K562 (cell line): Measurements from ENCODE around the gene PGA3. TPM values are rescaled to one million over a fixed set of nuclear protein-coding genes. Genes with fewer than 3 reads are reported as not detected.

Experiments used
- ATAC-seq: fragments of 200-7000 bp; cut with Tn5 transposase; 3 replicates; pipeline ENCODE4 v1.9.1; 2020; ENCODE audit warnings: moderate library complexity
- BruUV-seq: library from RNA; stranded (reverse); fragments of 400-500 nt; replicated peaks from 2 replicates; lab custom pipeline; 2021; lab: Mats Ljungman, UMichigan
- CTCF ChIA-PET: fragments of 300-600 bp; formaldehyde crosslinking; extraction: SDS; loops from one replicate; lab custom pipeline; 2021; ENCODE audit warnings: low intra/inter-chr PET ratio; lab: Yijun Ruan, JAX
- POLR2A ChIA-PET: fragments of 300-600, 350-650 bp; sonication (Branson Sonifier 250); formaldehyde crosslinking; extraction: SDS; loops from one replicate; lab custom pipeline; 2021; ENCODE audit warnings: antibody characterized with exemption, inconsistent platforms; lab: Yijun Ruan, JAX
- DNase-seq, 4 experiments: peaks; one replicate each; pipeline versions ENCODE4 v3.0.0 to v3.0.0-alpha.2; 2011 to 2018; ENCODE audit warnings: low spot score in 3 of 4, mixed read lengths in 3 of 4; ENCODE audit errors: extremely low read depth in 1 of 4
- FAIRE-seq: peaks from 2 replicates; lab custom pipeline; 2011; peaks lifted over from hg19 to GRCh38; lab: Jason Lieb, UNC
- H2AFZ ChIP-seq: 2 replicates; pipeline ENCODE4 v1.6.0; 2011; ENCODE audit warnings: low read depth, low read length, control low read depth, inconsistent platforms
- H3K27ac ChIP-seq: fragments of 200-600 bp; 3 replicates; pipeline ENCODE4 v1.8.0; 2011; ENCODE audit warnings: low read depth, mild to moderate bottlenecking, control low read depth, inconsistent platforms, low read length, moderate library complexity, mixed read lengths; ENCODE audit errors: extremely low read depth
- H3K27me3 ChIP-seq, 2 experiments: fragments of 300-600 bp in 1 of 2; 2 replicates in 1 of 2; 3 replicates in 1 of 2; pipeline versions ENCODE4 v1.6.0 to v1.8.0; 2011; ENCODE audit warnings: inconsistent platforms in 2 of 2, low read length in 2 of 2, mild to moderate bottlenecking in 1 of 2, mixed read lengths in 1 of 2, moderate library complexity in 1 of 2; ENCODE audit not compliant: control insufficient read depth in 2 of 2, insufficient read depth in 2 of 2
- H3K36me3 ChIP-seq: fragments of 300-600 bp; 3 replicates; pipeline ENCODE4 v1.8.0; 2011; ENCODE audit warnings: mild to moderate bottlenecking, low read length, inconsistent platforms; ENCODE audit not compliant: control insufficient read depth, insufficient read depth
- H3K4me1 ChIP-seq, 2 experiments: fragments of 200-600 bp in 1 of 2; replicated peaks in 1 of 2; 2 replicates in 1 of 2; 3 replicates in 1 of 2; pipeline versions ENCODE4 v1.5.1 to v1.8.0; 2011; ENCODE audit warnings: inconsistent platforms in 2 of 2, low read length in 2 of 2, mild to moderate bottlenecking in 1 of 2, mixed read lengths in 1 of 2, moderate library complexity in 1 of 2; ENCODE audit not compliant: control insufficient read depth in 2 of 2, insufficient read depth in 2 of 2
- H3K4me2 ChIP-seq: 2 replicates; pipeline ENCODE4 v1.6.1; 2011; ENCODE audit warnings: low read length, control low read depth, inconsistent platforms, mixed read lengths; ENCODE audit not compliant: insufficient read depth
- H3K4me3 ChIP-seq: fragments of 200-600 bp; sonication (generic), shearing (Covaris generic); 2 replicates; pipeline ENCODE4 v1.5.1; 2016; ENCODE audit warnings: control low read depth, inconsistent platforms
- H3K79me2 ChIP-seq: fragments of 200-600 bp; 3 replicates; pipeline ENCODE4 v1.8.0; 2011; ENCODE audit warnings: low read length, inconsistent platforms; ENCODE audit not compliant: control insufficient read depth, insufficient read depth
- H3K9ac ChIP-seq, 2 experiments: 2 replicates each; pipeline versions ENCODE4 v1.6.0 to v1.6.1; 2011; ENCODE audit warnings: low read depth in 2 of 2, low read length in 2 of 2, control low read depth in 1 of 2, inconsistent platforms in 1 of 2, mild to moderate bottlenecking in 1 of 2, mixed read lengths in 1 of 2; ENCODE audit not compliant: insufficient read depth in 1 of 2
- H3K9me1 ChIP-seq: one replicate; pipeline ENCODE4 v1.6.0; 2011; ENCODE audit warnings: inconsistent platforms, mild to moderate bottlenecking, low read length, moderate library complexity; ENCODE audit not compliant: control insufficient read depth, insufficient read depth
- H3K9me3 ChIP-seq: replicated peaks from 2 replicates; pipeline ENCODE4 v1.5.1; 2011; ENCODE audit warnings: low read depth, low read length, inconsistent platforms; ENCODE audit not compliant: control insufficient read depth, insufficient read depth
- H4K20me1 ChIP-seq: replicated peaks from 2 replicates; pipeline ENCODE4 v1.6.1; 2011; ENCODE audit warnings: low read length, inconsistent platforms, mixed read lengths; ENCODE audit not compliant: control insufficient read depth, insufficient read depth
- CC2D1A ChIP-seq: fragments of 450-650 bp; IDR thresholded peaks from 2 replicates; pipeline ENCODE4 v1.6.1; 2017; ENCODE audit warnings: mild to moderate bottlenecking
- POLR2G ChIP-seq: fragments of 200-400 bp; formaldehyde crosslinking; IDR thresholded peaks from 2 replicates; pipeline ENCODE4 v1.6.1; 2017; ENCODE audit warnings: low read depth, mild to moderate bottlenecking, antibody characterized with exemption, low read length, moderate library complexity
- RFX5 ChIP-seq: IDR thresholded peaks from 2 replicates; pipeline ENCODE4 v1.6.1; 2011; ENCODE audit warnings: low read depth, mild to moderate bottlenecking, improper control_type of control experiment, low read length
- ZNF184 ChIP-seq: sonication (generic); formaldehyde crosslinking; IDR thresholded peaks from 2 replicates; pipeline ENCODE4 v1.5.0; 2020; ENCODE audit warnings: missing genetic modification reagents
- WGBS: fragments of 100-300 bp; shearing (Covaris generic); methylation state at CpG from one replicate; pipeline ENCODE4 v1.1.6; 2016; ENCODE audit warnings: low coverage, mixed read lengths; ENCODE audit not compliant: insufficient coverage; ENCODE audit errors: missing lambda C conversion rate; 5-methylcytosine and 5-hydroxymethylcytosine counted together
- in situ Hi-C: fragments of 300-500 bp; cut with MboI; formaldehyde crosslinking; loops from 4 replicates; pipeline ENCODE4 v1.15.0; 2018; ENCODE audit warnings: inconsistent platforms, mixed read lengths
- intact Hi-C: fragments of 100-400 bp; cut with micrococcal nuclease; formaldehyde crosslinking; loops from 2 replicates; pipeline ENCODE4 v1.14.2; 2022
- polyA plus RNA-seq, 8 experiments: library from polyadenylated mRNA; depleted of rRNA in 4 of 8; stranded (reverse) in 5 of 8; unstranded in 3 of 8; fragments of >200 nt; fragmentation: Nextera tagmentation in 2 of 8; fragmentation: Illumina TruSeq in 1 of 8; extraction: Ambion mirVana in 2 of 8; extraction: Trizol in 1 of 8; gene quantifications; 2 replicates each; pipeline versions ENCODE4 v1.2.1 to v1.2.3, GENCODE V29; 2011 to 2014; ENCODE audit warnings: inconsistent platforms in 1 of 8, missing spikeins in 1 of 8
- total RNA-seq, 7 experiments: library from RNA; depleted of rRNA in 6 of 7; stranded (reverse); fragments of >200 nt in 6 of 7; fragmentation: Illumina TruSeq in 2 of 7; extraction: Trizol in 2 of 7; gene quantifications; 2 replicates each; pipeline versions ENCODE4 v1.2.1 to v1.2.3, GENCODE V29; 2011 to 2021; ENCODE audit warnings: low replicate concordance in 1 of 7
- TF ChIP-seq, protein P1 (sequence below): fragments of 450-650 bp; IDR thresholded peaks from 2 replicates; pipeline ENCODE4 v1.7.0; 2016; ENCODE audit warnings: borderline replicate concordance

Gene PGA3
- total and polyA plus RNA-seq, 9 of the 15 experiments (the other 6 are each of a cell fraction or from before 2014, with no cell fraction given), result 0.15 to 0.18 (median 0.18) TPM; not detected in 6

DNA sequence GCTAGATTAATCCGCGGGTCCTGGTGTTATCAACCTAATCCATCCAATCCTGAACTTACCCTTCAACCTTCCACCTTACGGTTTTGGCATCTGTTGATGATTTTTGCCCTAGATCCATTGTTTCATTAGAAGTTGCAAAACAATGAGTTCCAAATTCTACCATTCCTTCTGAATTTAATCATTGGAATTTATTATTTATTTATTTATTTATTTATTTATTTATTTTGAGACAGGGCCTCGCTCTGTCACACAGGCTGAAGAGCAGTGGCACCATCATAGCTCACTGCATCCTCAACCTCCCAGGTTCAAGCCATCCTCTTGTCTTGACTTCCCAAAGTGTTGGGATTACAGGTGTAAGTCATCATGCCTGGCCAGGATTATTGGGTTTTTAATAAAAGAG lies 21.8 kb upstream of the PGA3 start:
- Histone ChIP-seq H3K27me3 (peaks cover 12 to 32% of the 10 kb centered on the region in 2 experiments; a peak in 4 of 5 replicates), H4K20me1 (no peaks in the 10 kb centered on the region), H3K4me2 (no peak overlapping the region), H3K4me3 (no peak overlapping the region), H3K4me1 (no peaks in the 10 kb centered on the region), H3K9ac (no peak overlapping the region), H3K9me3 (no peaks in the 10 kb centered on the region), H3K36me3 (no peaks in the 10 kb centered on the region), H3K79me2 (no peaks in the 10 kb centered on the region), H3K27ac (no peak overlapping the region), H3K9me1 (no peaks in the 10 kb centered on the region), H2AFZ (no peak overlapping the region)
- BruUV-seq, result no TSS peak
- TF ChIP-seq, protein P1, sequence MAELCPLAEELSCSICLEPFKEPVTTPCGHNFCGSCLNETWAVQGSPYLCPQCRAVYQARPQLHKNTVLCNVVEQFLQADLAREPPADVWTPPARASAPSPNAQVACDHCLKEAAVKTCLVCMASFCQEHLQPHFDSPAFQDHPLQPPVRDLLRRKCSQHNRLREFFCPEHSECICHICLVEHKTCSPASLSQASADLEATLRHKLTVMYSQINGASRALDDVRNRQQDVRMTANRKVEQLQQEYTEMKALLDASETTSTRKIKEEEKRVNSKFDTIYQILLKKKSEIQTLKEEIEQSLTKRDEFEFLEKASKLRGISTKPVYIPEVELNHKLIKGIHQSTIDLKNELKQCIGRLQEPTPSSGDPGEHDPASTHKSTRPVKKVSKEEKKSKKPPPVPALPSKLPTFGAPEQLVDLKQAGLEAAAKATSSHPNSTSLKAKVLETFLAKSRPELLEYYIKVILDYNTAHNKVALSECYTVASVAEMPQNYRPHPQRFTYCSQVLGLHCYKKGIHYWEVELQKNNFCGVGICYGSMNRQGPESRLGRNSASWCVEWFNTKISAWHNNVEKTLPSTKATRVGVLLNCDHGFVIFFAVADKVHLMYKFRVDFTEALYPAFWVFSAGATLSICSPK, result no peak
- TF ChIP-seq ZNF184 (no peak), RFX5 (no peak), CC2D1A (no peak), POLR2G (no peak)
- FAIRE-seq (no peak), ATAC-seq (no peak), DNase-seq (no peak)
- in situ Hi-C loops, result no loop called here
- CTCF ChIA-PET, result no interaction called here
- WGBS, result 2% methylated on average over 4 of the region's 4 CpGs
- intact Hi-C loops, result no loop called here
- POLR2A ChIA-PET, result interaction anchor here (0.6 kb wide), 1 partner anchor 437 kb away, joined by 4 read pairs; no protein-coding TSS in a partner anchor
